Measurements from ENCODE around the gene RPS15. TPM values are rescaled to one million over a fixed set of nuclear protein-coding genes. Genes with fewer than 3 reads are reported as not detected.

Gene RPS15
- total and polyA plus RNA-seq, 9 of the 15 experiments (the other 6 are each of a cell fraction or from before 2014, with no cell fraction given): 605 to 2,791 (median 957) TPM

GRCh38 chr19:1478934-1479707 lies 40.9 kb downstream of the RPS15 start, which contains the start of gene C19orf25 (continued):
- TF ChIP-seq E2F3 (CRISPR knock-in tag; IDR thresholded peaks at IDR 0.05) (0 out of 2 replicates have a peak, but pooled peaks have one; percentile 12), DMBX1 (CRISPR knock-in tag; IDR thresholded peaks at IDR 0.05; ENCODE audit: borderline replicate concordance) (no peak), GTF2E2 (tag; IDR thresholded peaks at IDR 0.05) (0 out of 2 replicates have a peak, but pooled peaks have one; percentile 58), ZKSCAN8 (CRISPR knock-in tag; IDR thresholded peaks at IDR 0.05) (no peak), HNRNPLL (IDR thresholded peaks at IDR 0.05; ENCODE audit: low read depth, low read length, poor library complexity, severe bottlenecking) (peak; percentile 82), ETV5 (CRISPR knock-in tag; IDR thresholded peaks at IDR 0.05; ENCODE audit: low read depth) (peak; percentile 98), GATAD2A (IDR thresholded peaks at IDR 0.05) (no peak), ZNF764 (CRISPR knock-in tag; IDR thresholded peaks at IDR 0.05; ENCODE audit: low read depth) (peak; percentile 89), KAT8 (IDR thresholded peaks at IDR 0.05; ENCODE audit: low read depth) (no peak), HMGXB4 (CRISPR knock-in tag; IDR thresholded peaks at IDR 0.05) (no peak), GTF3C2 (IDR thresholded peaks at IDR 0.05; ENCODE audit: borderline replicate concordance, extremely low read depth, insufficient read length) (peak; percentile 88), THRB (CRISPR knock-in tag; conservative IDR thresholded peaks at IDR 0.05) (0 out of 2 replicates have a peak, but pooled peaks have one; percentile 48), CBX8 (IDR thresholded peaks at IDR 0.05; ENCODE audit: borderline replicate concordance, extremely low read depth, low read depth, low read length, poor library complexity, severe bottlenecking) (no peak), ARID3A (IDR thresholded peaks at IDR 0.05; ENCODE audit: borderline replicate concordance, low read depth, low read length) (no peak), ZNF780A (CRISPR knock-in tag; IDR thresholded peaks at IDR 0.05) (no peak), TSC22D4 (tag; IDR thresholded peaks at IDR 0.05) (no peak), CTBP1 (IDR thresholded peaks at IDR 0.05; ENCODE audit: borderline replicate concordance) (peak; percentile 86; the same call in 1 of the 2 replicates), RFX5 (IDR thresholded peaks at IDR 0.05; ENCODE audit: low read depth, low read length) (no peak), POLR3A (IDR thresholded peaks at IDR 0.05; ENCODE audit: borderline replicate concordance, extremely low read depth, insufficient read depth, insufficient read length) (no peak)

Data from K562 (cell line).